Measurements from ENCODE around the gene SH3TC1.

DNA sequence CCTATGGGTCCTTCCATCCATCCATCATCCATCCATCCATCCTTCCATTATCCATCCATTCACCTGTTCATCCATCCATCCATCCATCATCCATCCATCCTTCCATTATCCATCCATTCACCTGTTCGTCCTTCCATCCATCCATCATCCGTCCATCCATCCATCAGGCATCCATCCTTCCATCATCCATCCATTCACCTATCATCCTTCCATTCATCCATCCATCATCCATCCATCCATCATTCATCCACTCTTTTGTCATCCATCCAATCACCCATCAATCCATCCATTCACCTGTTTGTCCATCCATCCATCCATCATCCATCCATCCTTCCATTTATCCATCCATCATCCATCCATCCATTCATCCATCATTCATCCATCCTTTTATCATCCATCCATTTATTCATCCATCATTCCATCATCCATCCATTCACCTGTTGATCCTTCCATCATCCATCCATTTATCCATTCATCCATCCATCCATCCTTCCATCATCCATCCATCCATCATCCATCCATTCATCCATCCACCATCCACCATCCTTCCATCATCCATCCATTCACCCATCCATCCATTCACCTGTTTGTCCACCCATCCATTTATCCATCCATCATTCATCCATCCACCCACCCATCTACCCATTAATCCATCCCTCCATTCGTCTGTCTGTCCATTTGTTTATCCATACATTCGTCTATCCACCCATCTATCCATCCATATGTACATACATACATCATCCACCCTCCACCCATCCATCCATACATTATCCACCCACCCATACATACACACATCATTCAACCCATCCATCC is 34.8 kb downstream of the SH3TC1 start:
- TF ChIP-seq, protein P1, sequence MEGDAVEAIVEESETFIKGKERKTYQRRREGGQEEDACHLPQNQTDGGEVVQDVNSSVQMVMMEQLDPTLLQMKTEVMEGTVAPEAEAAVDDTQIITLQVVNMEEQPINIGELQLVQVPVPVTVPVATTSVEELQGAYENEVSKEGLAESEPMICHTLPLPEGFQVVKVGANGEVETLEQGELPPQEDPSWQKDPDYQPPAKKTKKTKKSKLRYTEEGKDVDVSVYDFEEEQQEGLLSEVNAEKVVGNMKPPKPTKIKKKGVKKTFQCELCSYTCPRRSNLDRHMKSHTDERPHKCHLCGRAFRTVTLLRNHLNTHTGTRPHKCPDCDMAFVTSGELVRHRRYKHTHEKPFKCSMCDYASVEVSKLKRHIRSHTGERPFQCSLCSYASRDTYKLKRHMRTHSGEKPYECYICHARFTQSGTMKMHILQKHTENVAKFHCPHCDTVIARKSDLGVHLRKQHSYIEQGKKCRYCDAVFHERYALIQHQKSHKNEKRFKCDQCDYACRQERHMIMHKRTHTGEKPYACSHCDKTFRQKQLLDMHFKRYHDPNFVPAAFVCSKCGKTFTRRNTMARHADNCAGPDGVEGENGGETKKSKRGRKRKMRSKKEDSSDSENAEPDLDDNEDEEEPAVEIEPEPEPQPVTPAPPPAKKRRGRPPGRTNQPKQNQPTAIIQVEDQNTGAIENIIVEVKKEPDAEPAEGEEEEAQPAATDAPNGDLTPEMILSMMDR (IDR thresholded peaks at IDR 0.05; ENCODE audit: low read length): no peak
- TF ChIP-seq EZH2 (IDR thresholded peaks at IDR 0.05; ENCODE audit: borderline replicate concordance, low read length): no peak
